Measurements from ENCODE around the gene TWIST2.

The TWIST2 gene

GRCh38 chr2:238913931-238914647, 66.2 kb downstream of the TWIST2 start:
- Histone ChIP-seq H3K27me3 (ENCODE audit: control insufficient read depth, insufficient read depth, low read length) (no peaks in the 10 kb centered on the region), H3K4me1 (ENCODE audit: control insufficient read depth, insufficient read depth, low read length) (no peaks in the 10 kb centered on the region), H3K9me3 (ENCODE audit: control insufficient read depth, insufficient read depth, low read length) (no peaks in the 10 kb centered on the region), H3K4me3 (ENCODE audit: low read depth, low read length) (no peak overlapping the region), H3K9ac (ENCODE audit: low read depth, low read length) (no peak overlapping the region), H3K36me3 (ENCODE audit: control insufficient read depth, insufficient read depth, low read length) (no peaks in the 10 kb centered on the region)

DNA sequence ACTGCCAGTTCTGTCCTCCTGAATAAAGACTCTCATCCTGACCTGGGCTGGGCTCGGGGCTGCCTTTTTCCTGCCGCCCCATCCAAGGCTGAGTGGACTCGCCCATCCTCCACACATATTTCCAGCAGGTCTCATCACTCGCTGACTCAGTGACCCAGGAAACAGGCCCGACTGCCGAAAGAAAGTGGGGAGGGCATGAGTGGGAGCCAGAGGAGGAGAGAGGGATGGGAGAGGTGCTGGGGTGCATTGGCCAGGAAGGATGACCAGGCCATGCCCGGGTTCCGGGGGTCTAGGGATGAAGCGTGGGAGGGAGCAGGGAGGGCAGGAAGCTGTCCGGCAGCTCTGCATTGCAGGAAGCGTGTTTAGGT, 66.7 kb downstream of the TWIST2 start:
- Histone ChIP-seq H3K27me3 (ENCODE audit: control insufficient read depth, insufficient read depth, low read length) (no peaks in the 10 kb centered on the region), H3K9me3 (ENCODE audit: control insufficient read depth, insufficient read depth, low read length) (no peaks in the 10 kb centered on the region), H3K4me3 (ENCODE audit: low read depth, low read length) (no peak overlapping the region), H3K36me3 (ENCODE audit: control insufficient read depth, insufficient read depth, low read length) (no peaks in the 10 kb centered on the region), H3K9ac (ENCODE audit: low read depth, low read length) (no peak overlapping the region), H3K4me1 (ENCODE audit: control insufficient read depth, insufficient read depth, low read length) (no peaks in the 10 kb centered on the region)

DNA sequence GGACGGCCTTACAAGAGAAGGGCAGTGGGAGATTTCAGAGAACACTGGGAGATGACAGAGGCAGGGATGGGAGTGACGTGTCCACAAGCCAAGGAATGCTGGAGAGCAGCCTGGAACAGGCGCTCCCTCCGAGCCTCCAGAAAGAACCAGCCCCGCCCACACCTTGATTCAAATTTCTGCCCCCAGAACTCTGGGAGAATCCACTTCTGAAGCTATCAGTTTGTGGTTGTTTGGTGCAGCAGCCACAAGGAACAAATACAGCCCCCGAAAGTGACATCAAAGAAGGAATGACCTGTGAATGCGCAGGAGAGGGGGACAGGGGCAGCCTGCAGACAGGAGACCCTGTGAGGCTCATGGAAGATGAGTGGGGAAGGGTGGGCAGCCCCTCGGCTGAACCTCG, 67.3 kb downstream of the TWIST2 start:
- Histone ChIP-seq H3K9ac (ENCODE audit: low read depth, low read length) (no peak overlapping the region), H3K4me1 (ENCODE audit: control insufficient read depth, insufficient read depth, low read length) (no peaks in the 10 kb centered on the region), H3K4me3 (ENCODE audit: low read depth, low read length) (no peak overlapping the region), H3K36me3 (ENCODE audit: control insufficient read depth, insufficient read depth, low read length) (no peaks in the 10 kb centered on the region), H3K9me3 (ENCODE audit: control insufficient read depth, insufficient read depth, low read length) (no peaks in the 10 kb centered on the region), H3K27me3 (ENCODE audit: control insufficient read depth, insufficient read depth, low read length) (no peaks in the 10 kb centered on the region)

GRCh38 chr2:238915596-238915995, 67.7 kb downstream of the TWIST2 start:
- no peaks in the 10 kb centered on the region for H3K36me3 ChIP-seq (ENCODE audit: control insufficient read depth, insufficient read depth, low read length)
- no peaks in the 10 kb centered on the region for H3K27me3 ChIP-seq (ENCODE audit: control insufficient read depth, insufficient read depth, low read length)
- no peak overlapping the region for H3K4me3 ChIP-seq (ENCODE audit: low read depth, low read length)
- no peak overlapping the region for H3K9ac ChIP-seq (ENCODE audit: low read depth, low read length)
- H3K4me1 ChIP-seq (ENCODE audit: control insufficient read depth, insufficient read depth, low read length), result no peaks in the 10 kb centered on the region
- no peaks in the 10 kb centered on the region for H3K9me3 ChIP-seq (ENCODE audit: control insufficient read depth, insufficient read depth, low read length)

DNA sequence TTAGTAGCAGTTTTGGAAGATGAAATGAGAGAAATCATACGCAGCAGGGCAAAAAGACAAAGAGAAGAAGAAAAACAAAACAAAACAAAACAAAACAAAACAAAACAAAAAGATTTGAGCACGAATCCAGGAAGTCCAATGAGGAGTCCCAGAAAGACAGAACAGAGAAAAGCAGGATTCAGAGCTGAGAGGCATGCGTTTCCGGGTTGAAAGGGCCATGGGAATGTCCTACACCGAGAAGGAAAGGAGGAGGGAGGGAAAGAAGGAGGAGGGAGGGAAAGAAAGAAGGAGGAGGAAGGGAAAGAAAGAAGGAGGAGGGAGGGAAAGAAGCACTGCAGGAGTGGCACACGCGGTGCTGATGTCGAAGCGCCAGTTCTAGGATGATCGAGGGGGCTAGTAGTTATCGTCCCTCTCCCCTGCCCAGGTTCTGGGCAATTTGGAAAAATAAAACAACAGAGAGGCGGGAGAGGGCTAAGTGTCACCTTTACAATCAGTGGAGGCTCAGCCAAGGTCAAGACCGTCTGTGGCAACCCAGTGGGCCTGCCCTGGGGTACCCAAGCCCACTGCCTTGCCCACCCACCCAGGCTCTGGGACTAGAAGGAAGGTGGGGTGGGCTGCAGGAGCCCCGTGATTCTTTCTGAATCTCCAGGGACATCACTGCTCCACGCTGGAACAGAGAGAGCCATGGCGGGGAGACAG, 68.4 kb downstream of the TWIST2 start:
- no peak overlapping the region for H3K9ac ChIP-seq (ENCODE audit: low read depth, low read length)
- H3K36me3 ChIP-seq (ENCODE audit: control insufficient read depth, insufficient read depth, low read length), result no peaks in the 10 kb centered on the region
- H3K9me3 ChIP-seq (ENCODE audit: control insufficient read depth, insufficient read depth, low read length), result no peaks in the 10 kb centered on the region
- no peak overlapping the region for H3K4me3 ChIP-seq (ENCODE audit: low read depth, low read length)
- H3K27me3 ChIP-seq (ENCODE audit: control insufficient read depth, insufficient read depth, low read length), result no peaks in the 10 kb centered on the region
- H3K4me1 ChIP-seq (ENCODE audit: control insufficient read depth, insufficient read depth, low read length), result no peaks in the 10 kb centered on the region

DNA sequence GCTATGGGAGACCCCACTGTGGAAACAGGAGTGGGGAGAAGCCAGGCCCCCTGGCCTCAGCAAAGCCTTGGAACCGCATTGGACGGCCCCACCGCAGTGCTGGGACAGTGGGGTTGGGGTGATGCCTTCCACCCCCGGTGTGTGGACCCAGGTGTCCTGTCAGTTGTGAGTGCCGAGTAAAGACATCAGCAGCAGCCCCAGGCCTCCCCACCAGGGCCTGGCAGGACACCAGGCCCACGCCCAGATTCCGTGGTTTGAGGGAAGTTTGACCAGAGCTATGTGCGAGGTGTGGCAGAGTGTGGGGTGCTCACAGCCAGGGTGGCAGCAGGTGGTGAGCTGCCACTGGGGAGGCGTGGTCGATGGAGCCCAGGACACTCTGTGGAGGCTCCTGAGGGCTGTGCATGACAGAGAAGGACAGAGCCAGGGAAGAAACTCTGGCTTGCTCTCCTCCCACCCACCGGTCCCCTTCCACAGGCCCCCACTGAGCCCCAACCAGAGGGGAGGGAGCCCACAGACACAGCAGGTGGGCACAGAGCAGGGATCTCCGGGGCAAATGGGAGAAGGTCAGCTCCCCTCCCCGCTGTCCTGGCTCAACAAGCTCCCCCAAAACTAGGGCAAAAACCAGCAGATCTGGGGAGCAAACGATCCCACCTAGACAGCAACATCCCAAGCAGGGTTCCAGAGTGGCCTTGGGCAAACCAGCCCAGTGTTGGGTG, 69.1 kb downstream of the TWIST2 start:
- H3K4me1 ChIP-seq (ENCODE audit: control insufficient read depth, insufficient read depth, low read length), result no peaks in the 10 kb centered on the region
- H3K36me3 ChIP-seq (ENCODE audit: control insufficient read depth, insufficient read depth, low read length), result no peaks in the 10 kb centered on the region
- no peaks in the 10 kb centered on the region for H3K9me3 ChIP-seq (ENCODE audit: control insufficient read depth, insufficient read depth, low read length)
- H3K4me3 ChIP-seq (ENCODE audit: low read depth, low read length), result no peak overlapping the region
- no peaks in the 10 kb centered on the region for H3K27me3 ChIP-seq (ENCODE audit: control insufficient read depth, insufficient read depth, low read length)
- H3K9ac ChIP-seq (ENCODE audit: low read depth, low read length), result no peak overlapping the region

GRCh38 chr2:238919307-238919706, 71.4 kb downstream of the TWIST2 start:
- H3K9me3 ChIP-seq (ENCODE audit: control insufficient read depth, insufficient read depth, low read length), result no peaks in the 10 kb centered on the region
- H3K4me1 ChIP-seq (ENCODE audit: control insufficient read depth, insufficient read depth, low read length), result no peaks in the 10 kb centered on the region
- H3K9ac ChIP-seq (ENCODE audit: low read depth, low read length), result no peak overlapping the region
- no peaks in the 10 kb centered on the region for H3K27me3 ChIP-seq (ENCODE audit: control insufficient read depth, insufficient read depth, low read length)
- H3K4me3 ChIP-seq (ENCODE audit: low read depth, low read length), result no peak overlapping the region
- H3K36me3 ChIP-seq (ENCODE audit: control insufficient read depth, insufficient read depth, low read length), result no peaks in the 10 kb centered on the region

- Histone ChIP-seq H3K9ac (ENCODE audit: low read depth, low read length) (no peak overlapping the region), H3K4me3 (ENCODE audit: low read depth, low read length) (no peak overlapping the region), H3K4me1 (ENCODE audit: control insufficient read depth, insufficient read depth, low read length) (no peaks in the 10 kb centered on the region), H3K9me3 (ENCODE audit: control insufficient read depth, insufficient read depth, low read length) (no peaks in the 10 kb centered on the region), H3K27me3 (ENCODE audit: control insufficient read depth, insufficient read depth, low read length) (no peaks in the 10 kb centered on the region), H3K36me3 (ENCODE audit: control insufficient read depth, insufficient read depth, low read length) (no peaks in the 10 kb centered on the region)
These were observed 72.2 kb downstream of the TWIST2 start for GRCh38 chr2:238920053-238920452.

- Histone ChIP-seq H3K27me3 (ENCODE audit: control insufficient read depth, insufficient read depth, low read length) (no peaks in the 10 kb centered on the region), H3K9ac (ENCODE audit: low read depth, low read length) (no peak overlapping the region), H3K4me3 (ENCODE audit: low read depth, low read length) (no peak overlapping the region), H3K36me3 (ENCODE audit: control insufficient read depth, insufficient read depth, low read length) (no peaks in the 10 kb centered on the region), H3K4me1 (ENCODE audit: control insufficient read depth, insufficient read depth, low read length) (no peaks in the 10 kb centered on the region), H3K9me3 (ENCODE audit: control insufficient read depth, insufficient read depth, low read length) (no peaks in the 10 kb centered on the region)
These were observed 72.7 kb downstream of the TWIST2 start for GRCh38 chr2:238920601-238921001.

DNA sequence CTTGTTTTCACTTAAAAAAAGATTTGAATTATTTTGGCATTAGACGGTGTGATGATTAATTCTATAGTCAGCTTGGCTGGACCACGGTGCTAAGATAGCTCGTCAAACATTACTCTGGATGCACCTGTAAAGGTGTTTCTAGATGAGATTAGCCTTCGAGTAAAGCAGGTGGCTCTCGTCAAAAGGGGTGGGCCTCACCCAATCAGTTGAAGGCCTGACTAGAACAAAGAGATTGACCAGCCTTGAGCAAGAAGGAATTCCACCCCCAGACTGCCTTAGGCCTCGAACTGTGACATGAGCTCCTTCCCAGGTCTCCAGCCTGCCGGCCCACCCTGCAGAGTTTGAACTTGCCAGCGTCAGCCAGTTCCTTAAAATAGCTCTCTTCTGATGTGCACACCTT, 73.4 kb downstream of the TWIST2 start:
- H3K9ac ChIP-seq (ENCODE audit: low read depth, low read length), result no peak overlapping the region
- no peak overlapping the region for H3K4me3 ChIP-seq (ENCODE audit: low read depth, low read length)
- H3K27me3 ChIP-seq (ENCODE audit: control insufficient read depth, insufficient read depth, low read length), result no peaks in the 10 kb centered on the region
- H3K36me3 ChIP-seq (ENCODE audit: control insufficient read depth, insufficient read depth, low read length), result no peaks in the 10 kb centered on the region
- no peaks in the 10 kb centered on the region for H3K9me3 ChIP-seq (ENCODE audit: control insufficient read depth, insufficient read depth, low read length)
- no peaks in the 10 kb centered on the region for H3K4me1 ChIP-seq (ENCODE audit: control insufficient read depth, insufficient read depth, low read length)

- Histone ChIP-seq H3K9me3 (ENCODE audit: control insufficient read depth, insufficient read depth, low read length) (no peaks in the 10 kb centered on the region), H3K4me3 (ENCODE audit: low read depth, low read length) (no peak overlapping the region), H3K36me3 (ENCODE audit: control insufficient read depth, insufficient read depth, low read length) (no peaks in the 10 kb centered on the region), H3K4me1 (ENCODE audit: control insufficient read depth, insufficient read depth, low read length) (no peaks in the 10 kb centered on the region), H3K9ac (ENCODE audit: low read depth, low read length) (no peak overlapping the region), H3K27me3 (ENCODE audit: control insufficient read depth, insufficient read depth, low read length) (no peaks in the 10 kb centered on the region)
These were observed 73.9 kb downstream of the TWIST2 start for GRCh38 chr2:238921681-238922319.
